B cell (primary cell): Measurements from ENCODE around the gene ARHGAP22.

Source experiments
- CTCF ChIP-seq: fragments of 200-600 bp; IDR thresholded peaks from one replicate; pipeline ENCODE4 v1.8.0; 2022; ENCODE audit warnings: antibody characterized with exemption, mild to moderate bottlenecking
- EZH2 ChIP-seq: IDR thresholded peaks from 2 replicates; pipeline ENCODE4 v1.6.1; 2012; ENCODE audit warnings: borderline replicate concordance, low read depth, mild to moderate bottlenecking, moderate library complexity, low read length; ENCODE audit not compliant: insufficient read depth, poor library complexity, severe bottlenecking

DNA sequence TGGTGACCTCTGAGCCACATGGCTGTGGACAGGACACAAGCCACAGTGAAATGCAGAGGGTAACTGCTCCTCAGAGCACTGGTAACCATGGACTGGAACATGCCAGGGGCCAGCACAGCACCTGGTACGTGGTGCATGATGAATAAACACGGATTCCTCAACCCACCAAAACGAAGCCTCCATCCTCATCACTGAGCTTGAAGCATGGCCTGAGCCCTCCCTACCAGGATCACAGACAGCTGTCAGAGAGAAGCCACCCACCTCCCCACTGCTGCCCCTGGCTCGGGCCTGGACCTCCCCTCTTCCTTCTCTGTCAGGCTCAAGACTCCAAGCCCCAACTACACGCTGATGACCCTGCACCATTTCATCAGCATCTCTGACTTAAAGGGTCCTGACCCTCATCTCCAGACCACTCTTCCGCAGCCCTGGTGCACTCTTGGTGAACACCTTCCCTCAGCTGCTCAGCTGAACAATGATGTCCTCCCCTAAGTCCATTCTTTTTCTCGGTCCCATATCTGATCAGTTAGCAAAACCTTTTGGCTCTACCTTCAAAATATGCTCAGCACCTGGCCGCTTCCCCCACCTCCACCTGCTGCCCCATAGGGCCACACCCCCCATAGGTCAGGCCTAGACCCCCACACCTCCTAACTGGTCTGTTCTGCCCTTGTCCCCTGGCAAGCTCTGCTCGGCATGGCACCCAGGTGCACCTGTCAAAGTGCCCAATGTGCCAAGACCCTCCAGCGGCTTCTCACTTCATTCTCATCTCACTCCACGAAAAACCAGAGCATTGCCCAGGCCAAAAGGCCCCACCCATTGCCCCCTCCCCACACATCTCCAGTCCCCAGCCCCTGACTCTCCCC is 157.3 kb downstream of the ARHGAP22 start:
- no peak for TF ChIP-seq CTCF
- no peak for TF ChIP-seq EZH2
